Panc1 (cell line): ENCODE measurements around the gene EXOC8.

Source experiments
- CTCF ChIP-seq: fragments of 450-650 bp; IDR thresholded peaks from 2 replicates; pipeline ENCODE4 v1.5.1; 2017; ENCODE audit warnings: mild to moderate bottlenecking
- POLR2AphosphoS5 ChIP-seq: IDR thresholded peaks from 2 replicates; pipeline ENCODE4 v1.6.1; 2012; ENCODE audit warnings: mild to moderate bottlenecking, low read depth, low read length, moderate library complexity
- REST ChIP-seq, 2 experiments: IDR thresholded peaks; 2 replicates each; pipeline ENCODE4 v1.6.1; 2011 to 2012; ENCODE audit warnings: low read depth in 2 of 2, control low read depth in 1 of 2, low read length in 1 of 2, mild to moderate bottlenecking in 1 of 2, moderate library complexity in 1 of 2; ENCODE audit not compliant: insufficient read depth in 1 of 2
- SIN3A ChIP-seq: IDR thresholded peaks from 2 replicates; pipeline ENCODE4 v1.6.1; 2012; ENCODE audit warnings: low read depth, mild to moderate bottlenecking, low read length, moderate library complexity, borderline replicate concordance; ENCODE audit not compliant: insufficient read depth

GRCh38 chr1:231335663-231336602 lies 1.7 kb downstream of the EXOC8 start:
- no peak for TF ChIP-seq CTCF
- no peak for TF ChIP-seq POLR2AphosphoS5
- no peak for TF ChIP-seq REST (IDR thresholded peaks at IDR 0.05; ENCODE audit: insufficient read depth in 1 of 2, low read depth in 2 of 2, low read length in 1 of 2)
- TF ChIP-seq SIN3A = no peak
